MCF 10A (cell line): Measurements from ENCODE around the gene EEF1AKMT3. TPM values are rescaled to one million over a fixed set of nuclear protein-coding genes. Genes with fewer than 3 reads are reported as not detected.

Experiments
- BruUV-seq: library from RNA; stranded (reverse); fragments of 400-500 nt; replicated peaks from 2 replicates; lab custom pipeline; 2021; lab: Mats Ljungman, UMichigan
- CTCF ChIA-PET: fragments of 300-600 bp; sonication (Branson Sonifier 250); formaldehyde crosslinking; extraction: SDS; loops from one replicate; lab custom pipeline; 2021; ENCODE audit warnings: antibody characterized with exemption, inconsistent platforms; lab: Yijun Ruan, JAX
- POLR2A ChIA-PET: fragments of 300-600, 350-650 bp; sonication (Branson Sonifier 250); formaldehyde crosslinking; extraction: SDS; loops from one replicate; lab custom pipeline; 2020; ENCODE audit warnings: antibody characterized with exemption, inconsistent platforms; lab: Yijun Ruan, JAX
- DNase-seq: peaks from one replicate; pipeline ENCODE4 v3.0.0-alpha.2; 2018; ENCODE audit not compliant: unreplicated experiment
- H3K27ac Mint-ChIP-seq: one replicate; pipeline ENCODE4 v1.8.0; 2022; ENCODE audit warnings: mild to moderate bottlenecking, low read depth, mixed read lengths; ENCODE audit not compliant: unreplicated experiment
- H3K27me3 Mint-ChIP-seq: one replicate; pipeline ENCODE4 v1.8.0; 2022; ENCODE audit warnings: mixed read lengths; ENCODE audit not compliant: insufficient read depth, unreplicated experiment
- H3K36me3 Mint-ChIP-seq: one replicate; pipeline ENCODE4 v1.8.0; 2022; ENCODE audit warnings: mild to moderate bottlenecking, moderate library complexity, mixed read lengths; ENCODE audit not compliant: insufficient read depth, unreplicated experiment
- H3K4me1 Mint-ChIP-seq: one replicate; pipeline ENCODE4 v1.8.0; 2022; ENCODE audit warnings: mixed read lengths; ENCODE audit not compliant: insufficient read depth, unreplicated experiment
- H3K4me3 Mint-ChIP-seq: one replicate; pipeline ENCODE4 v1.8.0; 2022; ENCODE audit warnings: mild to moderate bottlenecking, moderate library complexity, mixed read lengths; ENCODE audit not compliant: unreplicated experiment
- H3K9me3 Mint-ChIP-seq: one replicate; pipeline ENCODE4 v1.8.0; 2022; ENCODE audit warnings: mixed read lengths; ENCODE audit not compliant: unreplicated experiment
- CTCF ChIP-seq: fragments of 200-600 bp; IDR thresholded peaks from one replicate; pipeline ENCODE4 v1.8.0; 2022; ENCODE audit warnings: antibody characterized with exemption, mild to moderate bottlenecking; ENCODE audit not compliant: unreplicated experiment
- intact Hi-C: fragments of 100-400 bp; cut with micrococcal nuclease; formaldehyde crosslinking; loops from 2 replicates; pipeline ENCODE4 v1.14.1; 2022
- total RNA-seq: library from RNA; stranded (reverse); gene quantifications from 2 replicates; pipeline ENCODE4 v1.2.3, GENCODE V29; 2022

EEF1AKMT3 gene
- total RNA-seq, 1 experiment from 2014 or later = 8.1 TPM

- H3K4me1 Mint-ChIP-seq = no peaks in the 10 kb centered on the region
- CTCF ChIA-PET = interaction anchor here (0.6 to 1.8 kb wide), 8 partner anchors 8 to 98 kb away, joined by 3 to 7 read pairs (median 4); no protein-coding TSS in a partner anchor
- DNase-seq = no peak
These were observed 51.7 kb downstream of the EEF1AKMT3 start for GRCh38 chr12:57823908-57824640.

DNA sequence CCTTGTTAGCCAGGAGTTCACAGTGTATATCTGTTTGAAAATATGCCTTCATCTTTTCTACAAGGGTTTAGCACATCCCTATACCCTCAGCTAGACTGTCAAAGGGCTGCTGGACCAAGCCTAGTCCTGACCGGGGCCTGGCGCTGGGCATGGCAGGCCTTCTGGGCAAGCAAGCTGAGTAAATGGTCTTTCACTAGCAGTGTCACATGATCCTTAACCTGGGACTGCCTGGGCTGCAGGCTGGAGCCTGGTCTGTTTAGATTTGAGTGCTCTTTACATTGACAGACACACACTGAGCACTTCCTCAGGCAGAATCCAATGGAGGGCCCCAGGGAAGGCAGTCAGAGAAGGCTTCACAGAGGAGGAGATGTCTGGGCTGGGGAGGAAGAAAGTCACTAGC, 53.0 kb downstream of the EEF1AKMT3 start:
- no TSS peak for BruUV-seq

More at GRCh38 chr12:57823908-57824640, 51.7 kb downstream of the EEF1AKMT3 start:
- H3K36me3 Mint-ChIP-seq = peaks cover 95% of the 10 kb centered on the region
- POLR2A ChIA-PET = interaction anchor here (0.6 to 1.1 kb wide), 2 partner anchors 11 to 58 kb away, joined by 3 read pairs; no protein-coding TSS in a partner anchor
- intact Hi-C loops = no loop called here
- no peaks in the 10 kb centered on the region for H3K27me3 Mint-ChIP-seq
- BruUV-seq = no TSS peak
- TF ChIP-seq CTCF = no peak
- H3K27ac Mint-ChIP-seq = no peak overlapping the region
- no peak overlapping the region for H3K4me3 Mint-ChIP-seq
- H3K9me3 Mint-ChIP-seq = no peaks in the 10 kb centered on the region

DNA sequence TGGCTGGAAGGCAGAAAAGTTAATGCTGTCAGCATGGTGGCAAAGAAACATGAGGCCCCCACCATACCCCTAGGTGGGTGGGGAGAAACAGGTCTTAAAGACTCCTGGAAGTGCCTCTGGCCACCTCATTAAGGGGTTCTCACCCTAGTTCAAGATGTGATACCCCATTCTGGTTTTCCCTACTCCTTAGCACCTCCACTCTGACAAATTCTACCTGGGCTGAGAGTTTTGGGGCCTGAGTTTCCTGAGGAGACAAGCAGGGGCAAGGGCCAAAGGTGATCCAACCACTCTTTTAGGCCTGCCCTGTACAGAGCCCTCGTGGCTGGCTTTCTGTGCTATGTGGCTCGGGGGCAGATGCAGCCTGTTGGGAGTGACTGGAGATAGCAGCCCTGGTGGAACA, 54.0 kb downstream of the EEF1AKMT3 start:
- no peaks in the 10 kb centered on the region for H3K27me3 Mint-ChIP-seq
- H3K4me1 Mint-ChIP-seq = peaks cover 2% of the 10 kb centered on the region
- intact Hi-C loops = no loop called here
- H3K4me3 Mint-ChIP-seq = no peak overlapping the region
- no peak for DNase-seq
- no TSS peak for BruUV-seq
- ChIA-PET CTCF (interaction anchor here (1.2 to 4.4 kb wide), 5 partner anchors 43 to 79 kb away, joined by 3 to 39 read pairs (median 4); partner anchors contain the start of gene TSFM), POLR2A (interaction anchor here (1.1 kb wide), 1 partner anchor 9 kb away, joined by 3 read pairs; no protein-coding TSS in a partner anchor)
- H3K36me3 Mint-ChIP-seq = peaks cover 88% of the 10 kb centered on the region
- peak overlapping the region; percentile 27 for H3K27ac Mint-ChIP-seq
- H3K9me3 Mint-ChIP-seq = no peaks in the 10 kb centered on the region
- no peak for TF ChIP-seq CTCF

More for the DNA sequence above, 53.0 kb downstream of the EEF1AKMT3 start:
- Mint-ChIP-seq H3K4me3 (no peak overlapping the region), H3K9me3 (no peaks in the 10 kb centered on the region), H3K27me3 (no peaks in the 10 kb centered on the region), H3K27ac (no peak overlapping the region), H3K36me3 (peaks cover 94% of the 10 kb centered on the region), H3K4me1 (no peaks in the 10 kb centered on the region)
- no peak for TF ChIP-seq CTCF
- CTCF ChIA-PET = interaction anchor here (0.7 to 1.8 kb wide), 5 partner anchors 10 to 373 kb away, joined by 3 to 6 read pairs (median 4); partner anchors contain the start of gene TSFM
- POLR2A ChIA-PET = interaction anchor here (0.7 to 1.1 kb wide), 4 partner anchors 10 to 73 kb away, joined by 3 to 4 read pairs (median 4); partner anchors contain the start of gene CTDSP2
- no peak for DNase-seq
- intact Hi-C loops = no loop called here

DNA sequence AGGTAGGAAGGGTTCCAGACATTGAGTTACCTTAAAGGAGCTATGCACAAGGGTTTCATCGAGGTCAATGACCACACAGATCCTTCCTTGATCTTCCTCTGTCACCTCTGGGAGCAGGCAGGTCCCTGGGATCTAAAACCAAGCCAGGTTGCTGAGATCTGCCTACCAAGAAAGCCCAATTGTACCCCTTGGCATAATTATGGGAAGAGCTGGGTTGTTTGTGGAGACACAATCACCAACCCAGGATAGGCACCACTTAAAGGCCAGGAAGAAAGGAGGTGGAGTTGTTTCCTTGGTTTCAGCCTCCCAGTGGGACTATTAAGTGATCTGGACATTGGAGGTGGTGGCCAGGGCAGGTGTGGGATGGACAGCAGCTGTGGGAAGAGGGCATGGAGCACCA, 54.6 kb downstream of the EEF1AKMT3 start:
- intact Hi-C loops = no loop called here
- POLR2A ChIA-PET = interaction anchor here (0.6 to 1.4 kb wide), 2 partner anchors 20 to 61 kb away, joined by 4 to 5 read pairs; no protein-coding TSS in a partner anchor
- Mint-ChIP-seq H3K27ac (peak overlapping the region; percentile 27), H3K4me1 (peaks cover 7% of the 10 kb centered on the region), H3K36me3 (peaks cover 87% of the 10 kb centered on the region), H3K4me3 (no peak overlapping the region), H3K9me3 (no peaks in the 10 kb centered on the region), H3K27me3 (no peaks in the 10 kb centered on the region)
- CTCF ChIA-PET = interaction anchor here (1.6 to 4.4 kb wide), 2 partner anchors 75 to 78 kb away, joined by 3 to 39 read pairs; no protein-coding TSS in a partner anchor
- no peak for TF ChIP-seq CTCF
- DNase-seq = no peak
- no TSS peak for BruUV-seq
